NCI-H510A (cell line): ENCODE results near the gene ITLN1.
"Not testable (repeated sequence)": the region's sequence is repeated elsewhere in the genome, so short reads cannot be mapped to it uniquely, and the experiment has no call there.

Experiments used
- DNase-seq: peaks from one replicate; lab custom pipeline; 2025; lab: John Stamatoyannopoulos, UW

ITLN1 gene

DNA sequence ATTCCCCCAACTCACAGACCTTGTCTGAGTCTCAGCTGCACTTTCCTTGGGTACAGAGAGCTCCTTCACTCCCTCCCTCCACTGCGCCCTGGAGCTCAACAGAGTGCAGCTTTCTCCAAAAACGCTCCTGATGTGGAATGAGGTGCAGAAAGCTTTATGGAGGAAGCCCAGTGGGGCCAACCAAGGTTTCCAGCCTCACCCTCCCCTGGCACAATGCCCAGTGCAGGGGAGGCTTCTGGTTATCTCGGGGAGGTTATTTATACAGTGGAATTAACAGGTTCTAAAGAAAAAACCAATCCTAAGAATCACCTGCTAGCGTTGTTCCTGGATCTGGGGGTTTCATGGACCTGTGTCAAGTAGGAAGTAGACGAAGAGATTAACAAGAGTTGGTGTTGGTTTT, at the start of gene ITLN1:
ITLN1 (minus strand) TSS at position 139 of the 400 bp plus-strand sequence. CDS start 303 bp downstream, outside the sequence.
- no peak for DNase-seq

DNA sequence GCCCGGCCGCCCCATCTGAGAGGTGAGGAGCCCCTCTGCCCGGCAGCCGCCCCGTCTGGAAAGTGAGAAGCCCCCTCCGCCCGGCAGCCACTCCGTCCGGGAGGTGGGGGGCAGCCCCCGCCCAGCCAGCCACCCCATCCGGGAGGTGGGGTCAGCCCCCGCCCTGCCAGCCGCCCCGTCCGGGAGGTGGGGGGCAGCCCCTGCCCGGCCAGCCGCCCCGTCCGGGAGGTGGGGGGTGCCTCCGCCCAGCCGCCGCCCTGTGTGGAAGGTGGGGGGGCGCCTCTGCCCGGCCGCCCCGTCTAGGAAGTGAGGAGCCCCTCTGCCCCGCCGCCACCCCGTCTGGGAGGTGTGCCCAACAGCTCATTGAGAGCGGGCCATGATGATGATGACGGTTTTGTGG, 48.3 kb upstream of the ITLN1 start:
- DNase-seq: not testable (repeated sequence)

DNA sequence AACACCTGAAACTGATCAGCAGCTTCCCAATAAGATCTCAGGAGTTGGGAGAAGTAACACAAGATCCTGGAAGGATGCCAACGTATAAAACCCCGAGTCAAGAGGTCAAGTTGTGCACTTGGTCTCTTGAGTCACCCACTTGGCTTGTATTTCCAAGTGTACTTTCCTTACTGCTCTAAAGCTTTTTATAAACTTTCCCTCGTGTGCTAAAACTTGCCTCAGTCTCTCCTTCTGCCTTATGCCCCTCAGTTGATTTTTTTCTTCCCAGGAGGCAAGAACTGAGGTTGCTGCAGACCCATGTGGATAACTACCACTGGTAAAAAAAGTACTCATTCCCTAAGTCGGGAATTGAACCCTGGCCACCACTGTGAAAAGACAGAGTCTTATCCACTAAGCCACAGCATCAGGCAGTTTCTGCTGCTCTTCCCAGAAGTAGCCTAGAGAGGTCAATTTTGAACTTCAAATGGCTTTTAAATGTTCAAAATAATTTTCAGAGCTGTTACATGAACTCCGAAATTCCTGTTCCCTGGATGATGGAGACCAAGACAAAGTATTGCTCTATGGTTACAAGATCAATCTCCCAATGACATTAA, 40.8 kb upstream of the ITLN1 start:
- no peak for DNase-seq

DNA sequence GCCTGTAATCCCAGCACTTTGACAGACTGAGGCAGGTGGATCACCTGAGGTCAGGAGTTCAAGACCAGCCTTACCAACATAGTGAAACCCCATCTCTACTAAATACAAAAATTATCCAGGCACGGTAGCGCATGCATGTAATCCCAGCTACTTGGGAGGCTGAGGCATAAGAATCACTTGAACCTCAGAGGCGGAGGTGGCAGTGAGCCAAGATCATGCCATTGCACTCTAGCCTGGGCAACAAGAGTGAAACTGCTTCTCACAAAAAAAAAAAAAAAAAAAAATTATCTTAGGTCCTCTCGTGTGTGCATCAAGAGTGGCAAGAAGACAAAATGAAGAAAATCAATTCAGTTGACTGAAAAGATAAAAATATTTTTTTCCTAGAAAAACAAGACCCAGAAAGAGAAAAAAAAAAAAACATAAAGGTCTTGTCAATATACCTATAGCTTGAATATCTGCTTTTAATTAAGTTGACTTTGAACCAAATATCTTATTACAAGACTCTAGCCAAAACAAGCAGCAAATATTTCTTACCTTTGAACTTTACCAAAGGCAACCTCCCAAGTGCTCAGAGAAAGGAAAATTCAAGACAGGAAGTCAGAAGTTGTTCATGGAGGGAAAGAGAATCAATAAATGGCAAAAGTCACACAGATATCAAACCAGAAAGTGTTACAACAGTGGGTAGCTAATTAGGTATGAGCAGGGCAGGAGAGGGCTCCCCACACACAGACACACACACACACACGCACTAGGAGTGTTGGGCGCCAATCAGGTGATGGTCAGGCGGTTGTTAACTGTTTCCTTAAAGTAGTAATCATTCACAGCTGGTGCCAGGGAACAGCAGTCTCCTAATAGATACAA, 40.0 kb upstream of the ITLN1 start:
- no peak for DNase-seq

DNA sequence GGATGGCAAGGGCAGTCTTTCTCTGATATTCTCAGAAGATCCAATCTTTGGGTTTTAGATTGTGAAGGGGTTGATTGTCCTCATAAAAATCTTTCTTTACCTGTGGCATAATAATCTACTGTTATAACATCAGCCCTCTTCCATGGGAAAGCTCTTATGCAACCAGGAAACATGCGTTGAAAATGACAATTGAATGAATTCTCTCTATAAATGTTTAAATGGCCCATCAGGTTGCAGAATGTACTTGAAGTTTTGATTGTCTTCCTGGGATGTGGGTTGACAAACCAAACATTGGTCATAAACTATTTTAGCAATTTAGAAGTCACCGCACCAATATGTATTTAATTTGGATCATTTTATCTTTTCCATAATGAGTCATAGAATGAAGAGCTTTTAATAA, 31.7 kb upstream of the ITLN1 start:
- no peak for DNase-seq

DNA sequence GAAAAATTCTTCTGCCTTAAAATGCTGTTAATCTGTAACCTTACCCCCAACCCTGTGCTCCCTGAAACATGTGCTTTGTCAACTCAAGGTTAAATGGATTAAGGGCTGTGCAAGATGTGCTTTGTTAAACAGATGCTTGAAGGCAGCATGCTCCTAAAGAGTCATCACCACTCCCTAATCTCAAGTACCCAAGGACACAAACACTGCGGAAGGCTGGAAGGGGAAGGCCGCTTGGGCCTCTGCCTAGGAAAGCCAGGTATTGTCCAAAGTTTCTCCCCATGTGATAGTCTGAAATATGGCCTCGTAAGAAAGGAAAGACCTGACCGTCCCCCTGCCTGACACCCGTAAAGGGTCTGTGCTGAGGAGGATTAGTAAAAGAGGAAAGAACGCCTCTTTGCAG, 28.2 kb upstream of the ITLN1 start:
- not testable (repeated sequence) for DNase-seq

DNA sequence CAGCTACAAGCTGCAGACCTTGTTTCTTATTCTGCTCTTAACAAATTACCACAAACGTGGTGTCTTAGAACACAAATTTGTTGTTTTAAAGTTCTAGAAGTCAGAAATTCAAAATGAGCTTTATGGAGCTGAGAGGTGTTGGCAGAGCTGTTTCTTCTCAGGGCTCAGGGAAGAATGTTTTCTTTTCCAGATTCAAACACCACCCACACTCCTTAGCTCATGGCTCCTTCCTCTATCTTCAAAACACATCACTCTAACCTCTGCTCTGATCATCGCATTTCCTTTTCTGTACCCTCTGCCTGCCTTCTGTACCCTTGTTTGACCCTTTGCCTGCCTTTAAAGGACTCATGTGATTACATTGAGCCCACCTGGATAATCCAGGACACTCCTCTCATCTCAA, 26.9 kb upstream of the ITLN1 start:
- DNase-seq: no peak

DNA sequence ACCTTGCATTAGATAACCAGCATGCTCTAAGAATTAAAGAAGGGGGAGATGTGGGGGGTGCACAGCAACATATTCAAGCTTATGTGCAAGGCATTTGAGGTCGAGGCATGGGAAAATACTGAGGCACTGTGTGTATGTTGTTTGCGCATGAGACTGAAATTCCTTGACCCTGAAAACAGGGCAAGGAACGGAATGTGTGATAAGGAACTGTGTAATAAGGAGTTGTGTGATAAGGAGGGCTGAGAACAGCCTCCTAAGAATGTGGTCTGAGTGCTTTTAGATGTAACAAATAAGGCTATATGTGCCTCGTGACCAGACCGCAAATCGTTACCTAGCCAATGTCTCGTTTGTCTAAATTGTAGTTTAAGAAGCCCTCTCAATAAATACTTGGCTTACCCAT, 26.5 kb upstream of the ITLN1 start:
- no peak for DNase-seq

DNA sequence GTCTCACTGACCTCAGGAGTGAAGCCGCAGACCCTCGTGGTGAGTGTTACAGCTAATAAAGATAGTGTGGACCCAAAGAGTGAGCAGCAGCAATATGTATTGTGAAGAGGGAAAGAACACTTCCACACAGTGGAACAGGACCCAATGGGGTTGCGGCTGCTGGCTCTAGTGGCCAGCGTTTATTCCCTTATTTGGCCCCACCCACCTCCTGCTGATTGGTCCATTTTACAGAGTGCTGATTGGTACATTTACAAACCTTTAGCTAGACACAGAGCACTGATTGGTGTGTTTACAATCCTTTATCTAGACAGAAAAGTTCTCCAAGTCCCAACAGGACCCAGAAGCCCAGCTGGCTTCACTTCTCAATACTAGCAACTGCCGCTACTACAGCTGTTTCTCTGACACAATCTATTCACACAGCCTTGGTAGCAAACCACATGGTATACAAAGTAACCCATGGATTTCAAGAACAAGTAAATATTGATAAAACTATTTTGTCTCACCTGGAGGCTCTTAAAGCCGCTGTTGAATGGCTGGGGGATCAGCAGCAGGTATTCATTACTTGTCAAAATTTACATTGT, 25.3 kb upstream of the ITLN1 start:
- no peak for DNase-seq

DNA sequence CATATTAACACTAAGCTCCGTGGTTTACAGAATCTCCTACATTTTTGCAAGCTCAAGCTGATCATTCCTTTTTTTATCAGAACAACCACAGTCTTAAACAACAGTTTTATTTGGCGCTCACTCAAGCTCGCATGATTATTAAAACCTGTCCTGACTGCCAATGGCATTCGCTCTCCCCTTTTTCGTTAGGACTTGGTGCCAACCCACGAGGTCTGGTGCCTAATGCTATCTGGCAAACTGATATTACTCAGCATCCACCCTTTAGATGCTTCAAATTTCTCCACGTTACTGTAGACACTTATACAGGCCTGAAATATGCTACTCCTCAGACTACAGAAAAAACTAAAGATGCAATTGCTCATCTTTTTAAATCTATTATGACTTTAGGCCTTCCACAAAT, 23.0 kb upstream of the ITLN1 start:
- no peak for DNase-seq

DNA sequence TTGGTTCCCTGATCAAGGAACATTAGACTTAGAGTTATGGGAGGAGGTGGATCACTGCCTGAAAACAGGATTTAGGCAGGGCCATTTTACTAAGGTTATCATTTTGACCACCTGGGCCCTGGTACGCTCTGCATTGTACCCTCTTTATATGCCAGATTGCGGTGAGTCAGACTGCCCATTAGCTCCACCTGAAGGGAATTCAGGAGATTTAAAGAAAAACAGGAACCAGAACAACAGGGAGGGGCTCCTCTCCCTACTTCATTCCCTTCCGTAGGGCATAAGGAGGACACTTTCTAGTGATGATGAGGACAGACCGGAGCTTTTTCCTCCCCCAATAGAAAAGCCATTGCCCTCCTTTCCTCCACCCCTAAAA, 20.6 kb upstream of the ITLN1 start:
- DNase-seq: no peak

DNA sequence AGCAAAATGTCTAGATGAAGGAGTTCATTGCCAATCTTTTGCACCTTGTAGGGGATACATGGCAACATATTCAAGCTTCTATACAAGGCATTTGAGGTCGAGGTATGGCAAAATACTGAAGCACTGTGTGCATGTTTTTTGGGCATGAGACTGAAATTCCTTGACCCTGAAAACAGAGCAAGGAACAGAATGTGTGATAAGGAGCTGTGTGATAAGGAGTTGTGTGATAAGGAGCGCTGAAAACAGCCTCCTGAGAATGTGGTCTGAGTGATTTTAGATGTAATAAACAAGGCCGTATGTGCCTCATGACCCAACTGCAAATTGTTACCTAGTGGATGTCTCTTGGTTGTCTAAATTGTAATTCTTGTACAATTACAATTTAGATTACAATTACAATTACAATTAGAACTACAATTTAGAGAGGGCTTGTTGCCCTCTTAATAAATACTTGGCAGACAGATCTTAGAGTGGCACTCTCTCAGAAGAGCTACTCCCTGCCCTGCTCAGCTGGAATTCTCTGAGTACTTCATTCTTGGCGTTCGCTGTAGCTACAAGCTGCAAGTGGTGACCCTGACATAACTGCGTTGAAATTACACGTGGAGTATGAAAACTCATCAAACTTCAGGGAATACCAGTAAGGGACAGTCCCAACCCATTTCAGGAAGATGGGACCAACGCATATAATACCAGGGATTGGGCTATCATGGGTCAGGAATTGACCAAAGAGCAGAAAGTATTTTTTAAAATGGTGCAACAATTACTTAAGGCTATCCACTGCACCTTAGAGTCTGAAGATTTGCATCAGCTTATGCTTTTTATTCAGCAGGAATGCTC, 20.0 kb upstream of the ITLN1 start:
- DNase-seq: no peak

DNA sequence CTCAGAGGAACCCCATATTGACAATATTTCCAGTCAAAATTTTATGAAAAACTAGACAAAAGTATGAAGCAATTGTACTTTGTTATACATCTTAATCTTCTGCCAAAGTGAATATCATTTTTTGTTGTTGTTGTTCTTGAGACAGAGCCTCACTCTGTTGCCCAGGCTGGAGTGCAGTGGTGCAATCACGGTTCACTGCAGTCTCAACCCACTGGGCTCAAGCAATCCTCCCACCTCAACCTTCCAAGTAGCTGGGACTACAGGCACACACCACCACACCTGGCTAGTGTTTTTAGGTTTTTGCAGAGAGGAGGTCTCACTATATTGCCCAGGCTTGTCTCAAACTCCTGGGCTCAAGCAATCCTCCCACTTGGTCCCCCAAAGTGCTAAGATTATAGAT, 17.3 kb upstream of the ITLN1 start:
- not testable (repeated sequence) for DNase-seq

DNA sequence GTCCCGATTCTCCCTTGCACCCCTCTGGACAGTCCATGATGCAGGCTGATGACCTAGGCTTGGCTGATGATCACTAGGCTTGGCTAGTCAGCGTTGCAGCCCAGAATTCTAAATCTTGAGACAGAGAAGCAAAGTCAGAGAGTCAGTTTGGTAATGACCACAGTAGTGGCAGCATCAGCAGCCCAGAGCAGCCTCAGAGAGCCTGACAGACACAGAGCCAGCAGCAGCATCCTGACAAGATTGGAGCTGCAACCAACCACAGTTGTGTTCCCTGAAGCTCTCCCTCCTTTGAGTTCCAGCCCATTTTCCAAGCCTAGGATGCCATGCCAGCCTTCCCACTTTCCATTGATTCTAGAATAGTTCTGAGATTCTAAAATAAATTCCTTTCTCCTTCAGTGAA, 16.8 kb upstream of the ITLN1 start:
- no peak for DNase-seq

DNA sequence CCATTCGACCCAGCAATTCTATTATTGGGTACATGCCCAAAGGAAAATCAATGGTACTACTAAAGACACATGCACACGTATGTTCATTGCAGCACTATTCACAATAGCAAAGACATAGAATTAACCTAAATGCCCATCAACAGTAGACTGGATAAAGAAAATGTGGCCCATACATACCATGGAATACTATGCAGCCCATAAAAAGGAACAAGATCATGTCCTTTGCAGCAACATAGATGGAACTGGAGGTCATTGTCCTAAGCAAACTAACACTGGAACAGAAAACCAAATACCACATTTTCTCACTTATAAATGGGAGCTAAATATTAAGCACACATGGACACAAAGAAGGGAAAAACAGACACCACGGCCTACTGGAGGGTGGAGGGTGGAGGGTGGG, 15.7 kb upstream of the ITLN1 start:
- DNase-seq: not testable (repeated sequence)

DNA sequence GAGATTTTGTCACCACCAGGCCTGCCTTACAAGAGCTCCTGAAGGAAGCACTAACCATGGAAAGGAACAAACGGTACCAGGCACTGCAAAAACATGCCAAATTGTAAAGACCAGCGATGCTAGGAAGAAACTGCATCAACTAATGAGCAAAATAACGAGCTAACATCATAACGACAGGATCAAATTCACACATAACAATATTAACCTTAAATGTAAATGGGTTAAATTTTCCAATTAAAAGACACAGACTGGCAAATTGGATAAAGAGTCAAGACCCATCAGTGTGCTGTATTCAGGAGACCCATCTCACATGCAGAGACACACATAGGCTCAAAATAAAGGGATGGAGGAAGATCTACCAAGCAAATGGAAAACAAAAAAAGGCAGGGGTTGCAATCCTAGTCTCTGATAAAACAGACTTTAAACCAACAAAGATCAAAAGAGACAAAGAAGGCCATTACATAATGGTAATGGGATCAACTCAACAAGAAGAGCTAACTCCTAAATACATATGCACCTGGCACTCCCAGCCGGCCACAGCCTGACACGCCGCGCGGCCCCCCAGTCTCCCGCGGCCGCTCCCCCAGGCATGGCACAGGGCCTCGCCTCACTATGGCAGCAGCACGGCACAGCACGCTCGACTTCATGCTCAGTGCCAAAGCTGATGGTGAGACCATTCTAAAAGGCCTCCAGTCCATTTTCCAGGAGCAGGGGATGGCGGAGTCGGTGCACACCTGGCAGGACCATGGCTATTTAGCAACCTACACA, 9.6 kb upstream of the ITLN1 start:
- DNase-seq: not testable (repeated sequence)

DNA sequence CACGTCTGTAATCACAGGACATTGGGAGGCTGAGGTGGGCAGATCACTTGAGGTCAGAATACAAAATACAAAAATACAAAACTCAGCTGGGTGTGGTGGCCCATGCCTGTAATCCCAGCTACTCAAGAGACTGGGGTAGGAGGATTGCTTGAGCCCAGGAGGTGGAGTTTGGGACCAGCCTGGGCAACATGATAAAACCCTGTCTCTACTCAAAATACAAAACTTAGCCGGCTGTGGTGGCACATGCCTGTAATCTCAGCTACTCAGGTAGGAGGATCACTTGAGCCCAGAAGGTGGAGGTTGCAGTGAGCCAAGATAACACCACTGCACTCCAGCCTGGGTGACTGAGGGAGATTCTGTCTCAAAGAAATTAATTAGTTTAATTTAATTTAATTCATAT, 6.5 kb upstream of the ITLN1 start:
- no peak for DNase-seq

DNA sequence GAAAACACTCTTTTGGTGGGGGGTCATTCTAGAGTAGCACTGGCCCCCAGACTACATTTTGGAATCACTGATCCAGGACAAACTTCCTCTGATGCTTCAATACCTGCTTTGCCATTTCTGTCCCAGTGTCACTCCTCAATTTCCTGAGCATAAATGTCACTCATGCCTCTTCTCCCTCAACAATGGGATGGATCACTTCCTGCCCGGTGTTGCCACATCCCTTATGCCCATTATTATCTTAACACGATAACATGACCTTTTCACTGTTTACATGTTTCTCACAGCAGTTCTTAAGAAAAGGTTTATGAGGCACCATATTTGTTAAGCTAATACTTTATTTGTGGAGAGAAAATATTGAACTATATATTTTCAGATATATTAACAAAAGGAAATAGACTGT, 3.9 kb upstream of the ITLN1 start:
- no peak for DNase-seq

DNA sequence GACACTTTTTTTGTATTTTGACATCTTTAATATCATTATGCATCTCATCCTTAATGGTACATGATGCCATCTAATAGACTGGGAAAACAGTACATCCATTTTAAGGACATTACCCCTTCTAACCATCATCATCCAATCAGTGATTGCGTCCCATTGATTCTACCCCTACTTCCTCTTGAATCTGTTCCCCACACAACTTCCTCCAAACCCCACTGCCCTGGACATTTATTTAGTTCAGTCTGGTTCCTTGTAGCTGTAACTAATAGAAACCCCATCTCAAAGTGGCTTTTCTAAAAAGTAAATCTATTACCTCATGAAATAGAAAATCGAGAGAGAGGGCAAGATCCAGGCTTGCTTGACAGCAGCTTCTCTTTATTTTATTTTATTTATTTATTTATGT, 2.1 kb upstream of the ITLN1 start:
- DNase-seq: no peak

DNA sequence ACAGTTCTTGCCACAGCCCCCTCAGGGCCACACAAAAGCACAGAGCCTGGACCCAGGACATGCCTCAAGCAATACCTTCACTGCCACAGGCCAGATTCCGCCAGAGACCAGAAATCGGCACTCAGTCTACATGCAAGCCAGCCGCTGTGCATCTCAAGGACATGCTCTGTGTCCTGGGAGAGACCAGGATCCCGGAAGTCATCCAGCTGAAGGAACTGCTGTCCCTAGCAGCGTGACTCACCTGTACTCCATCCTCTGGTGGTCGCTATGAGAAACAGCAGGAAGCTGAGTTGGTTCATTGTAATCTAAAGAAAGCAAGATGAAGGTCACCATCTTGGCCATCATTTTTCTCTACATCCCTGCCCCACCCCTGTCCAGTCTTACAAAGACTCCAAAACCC, 401 bp downstream of the ITLN1 start:
- DNase-seq: no peak

DNA sequence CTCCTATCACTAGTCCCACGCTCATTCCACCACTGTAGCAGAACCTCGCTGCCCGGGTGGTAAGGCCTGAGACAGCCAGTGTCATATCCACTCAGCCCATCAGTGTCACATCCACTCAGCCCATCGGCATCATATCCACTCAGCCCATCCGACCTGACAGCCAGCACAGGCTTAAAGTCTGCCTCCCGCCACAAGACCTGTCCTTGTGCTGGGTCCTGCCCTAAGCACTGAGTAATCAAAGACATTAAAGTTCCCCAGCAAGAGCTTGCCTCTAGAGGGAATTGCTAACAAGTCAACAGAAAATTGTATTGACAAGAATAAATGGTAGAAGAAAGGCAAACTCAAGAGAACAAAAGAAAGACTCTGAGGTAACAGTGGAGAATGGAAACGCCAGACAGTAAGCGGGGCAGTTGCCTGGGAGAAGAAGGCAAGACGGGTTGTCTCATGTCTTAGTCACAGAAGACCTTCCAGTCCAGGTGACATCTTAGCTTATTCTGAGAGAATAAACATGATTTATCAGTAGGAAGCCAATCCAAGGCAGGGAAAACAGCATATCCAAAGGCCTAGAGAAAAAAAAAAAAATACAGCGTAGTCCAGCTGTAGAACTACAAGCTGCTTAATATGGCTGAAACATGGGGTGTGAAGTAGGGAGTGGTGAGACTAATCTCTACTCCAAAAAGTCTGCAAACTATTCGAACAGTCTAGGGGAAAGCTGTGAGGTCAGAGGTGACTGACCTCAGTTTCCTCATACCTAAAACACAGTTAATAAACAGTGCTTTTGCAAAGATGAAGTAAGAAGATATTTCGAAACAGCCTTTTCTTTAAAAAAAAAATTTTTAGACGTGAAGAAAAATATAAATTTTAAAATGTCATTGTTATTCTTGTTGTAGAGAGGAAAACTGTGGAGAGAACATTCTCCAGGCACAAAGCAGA, 1.1 kb downstream of the ITLN1 start:
- no peak for DNase-seq
